CD4-positive, alpha-beta T cell (primary cell): Measurements from ENCODE around the gene CBFA2T3. TPM values are rescaled to one million over a fixed set of nuclear protein-coding genes. Genes with fewer than 3 reads are reported as not detected.

Experiments used
- ATAC-seq: fragments of 200-7000 bp; cut with Tn5 transposase; one replicate; pipeline ENCODE4 v1.10.0; 2022; ENCODE audit warnings: mild to moderate bottlenecking; ENCODE audit not compliant: poor library complexity
- CTCF ChIA-PET: fragments of 350-600 bp; sonication (Branson Sonifier 250); formaldehyde crosslinking; loops from one replicate; lab custom pipeline; 2021; ENCODE audit warnings: antibody characterized with exemption, inconsistent platforms; lab: Charles Lee
- POLR2A ChIA-PET: fragments of 350-600 bp; sonication (Branson Sonifier 250); formaldehyde crosslinking; loops from one replicate; lab custom pipeline; 2021; ENCODE audit warnings: antibody characterized with exemption, inconsistent platforms; lab: Charles Lee
- DNase-seq, 14 experiments: peaks; one replicate each; pipeline ENCODE4 v3.0.0-alpha.2; 2013 to 2020; ENCODE audit warnings: mixed read lengths in 2 of 14
- H3K27ac ChIP-seq, 2 donors: one replicate each; pipeline versions ENCODE4 v1.5.1 to v1.7.0; 2013; ENCODE audit warnings: low read length in 2 of 2, low read depth in 1 of 2, mild to moderate bottlenecking in 1 of 2
- H3K27me3 ChIP-seq, 2 experiments: 1 replicate in 1 of 2; 2 replicates in 1 of 2; pipeline versions ENCODE4 v1.6.1 to v1.7.0; 2013; ENCODE audit warnings: low read length in 2 of 2, control low read depth in 1 of 2, mild to moderate bottlenecking in 1 of 2, moderate library complexity in 1 of 2; ENCODE audit not compliant: insufficient read depth in 2 of 2, control insufficient read depth in 1 of 2
- H3K36me3 ChIP-seq: one replicate; pipeline ENCODE4 v1.6.1; 2013; ENCODE audit warnings: low read length, control low read depth; ENCODE audit not compliant: insufficient read depth
- H3K4me1 ChIP-seq: one replicate; pipeline ENCODE4 v1.6.1; 2013; ENCODE audit warnings: low read length, control low read depth; ENCODE audit not compliant: insufficient read depth
- H3K4me3 ChIP-seq: one replicate; pipeline ENCODE4 v1.5.1; 2013; ENCODE audit warnings: mild to moderate bottlenecking, low read length, moderate library complexity
- H3K9me3 ChIP-seq, 2 experiments: 1 replicate in 1 of 2; 2 replicates in 1 of 2; pipeline versions ENCODE4 v1.6.1 to v1.7.0; 2013; ENCODE audit warnings: low read length in 2 of 2, mild to moderate bottlenecking in 2 of 2, control low read depth in 1 of 2, moderate library complexity in 1 of 2; ENCODE audit not compliant: control insufficient read depth in 1 of 2, insufficient read depth in 1 of 2
- H3K27ac Mint-ChIP-seq: one replicate; pipeline ENCODE4 v1.8.0; 2020; ENCODE audit warnings: mixed read lengths
- H3K27me3 Mint-ChIP-seq: one replicate; pipeline ENCODE4 v1.8.0; 2021; ENCODE audit warnings: mixed read lengths
- H3K36me3 Mint-ChIP-seq: one replicate; pipeline ENCODE4 v1.8.0; 2021; ENCODE audit warnings: low read depth, mixed read lengths
- H3K4me1 Mint-ChIP-seq: one replicate; pipeline ENCODE4 v1.8.0; 2021; ENCODE audit warnings: low read depth, mixed read lengths
- H3K4me3 Mint-ChIP-seq: one replicate; pipeline ENCODE4 v1.8.0; 2020; ENCODE audit warnings: mild to moderate bottlenecking, mixed read lengths
- H3K9me3 Mint-ChIP-seq: one replicate; pipeline ENCODE4 v1.8.0; 2020; ENCODE audit warnings: mixed read lengths
- CTCF ChIP-seq: fragments of 200-600 bp; IDR thresholded peaks from one replicate; pipeline ENCODE4 v1.8.0; 2022; ENCODE audit warnings: antibody characterized with exemption, mild to moderate bottlenecking
- intact Hi-C, 2 experiments: fragments of 100-400 bp; cut with DNase I in 1 of 2; cut with micrococcal nuclease in 1 of 2; formaldehyde crosslinking; loops; one replicate each; pipeline versions ENCODE4 v1.15.1 to v1.9.0; 2023 to 2025; cut with DNase I, micrococcal nuclease
- total RNA-seq, 174 experiments: library from RNA in 2 of 174; stranded (reverse) in 2 of 174; gene quantifications; one replicate each; pipeline ENCODE4 v1.2.3 and lab custom pipeline; 2021 to 2026

CBFA2T3 gene
- total RNA-seq, 2 experiments from 2014 or later: 0.80 to 1.6 TPM

- TF ChIP-seq CTCF: no peak
- Mint-ChIP-seq H3K4me1 (no peaks in the 10 kb centered on the region), H3K36me3 (no peaks in the 10 kb centered on the region), H3K27ac (no peak overlapping the region), H3K4me3 (no peak overlapping the region), H3K9me3 (no peaks in the 10 kb centered on the region), H3K27me3 (no peaks in the 10 kb centered on the region)
- ATAC-seq (no peak), DNase-seq (no peak)
- ChIA-PET CTCF (no interaction called here), POLR2A (no interaction called here)
- H3K36me3 ChIP-seq: peaks cover 15% of the 10 kb centered on the region
- peaks cover 3% of the 10 kb centered on the region for H3K4me1 ChIP-seq
- H3K27me3 ChIP-seq: no peaks in the 10 kb centered on the region
- H3K9me3 ChIP-seq: no peaks in the 10 kb centered on the region
- intact Hi-C loops: no loop called here
- no peak overlapping the region for H3K27ac ChIP-seq
- H3K4me3 ChIP-seq: no peak overlapping the region
Measured at GRCh38 chr16:88848557-88848956, 128.4 kb downstream of the CBFA2T3 start.

DNA sequence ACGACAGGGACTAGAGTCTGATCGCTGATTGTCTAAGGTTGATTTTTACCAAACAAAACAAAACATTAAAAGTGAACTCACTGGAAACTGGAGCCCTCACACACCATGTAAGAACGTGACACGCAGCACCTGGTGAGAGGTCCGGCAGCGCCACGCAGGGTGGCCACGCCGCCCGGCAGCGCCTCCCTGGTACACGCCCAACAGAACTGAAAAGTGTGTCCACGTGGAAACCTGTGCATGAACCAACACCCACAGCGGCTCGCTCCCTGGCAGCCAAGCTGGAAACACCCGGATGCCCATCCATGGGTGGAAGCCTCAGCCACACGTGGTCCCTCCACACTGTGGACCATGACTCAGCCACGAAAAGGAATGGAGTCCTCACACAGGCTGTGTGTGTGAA is 129.4 kb downstream of the CBFA2T3 start:
- Histone ChIP-seq H3K27ac (no peak overlapping the region), H3K4me1 (no peaks in the 10 kb centered on the region), H3K27me3 (no peaks in the 10 kb centered on the region), H3K9me3 (no peaks in the 10 kb centered on the region), H3K36me3 (peaks cover 18% of the 10 kb centered on the region), H3K4me3 (no peak overlapping the region)
- Mint-ChIP-seq H3K4me1 (no peaks in the 10 kb centered on the region), H3K36me3 (peaks cover 5% of the 10 kb centered on the region), H3K27ac (no peak overlapping the region), H3K4me3 (no peak overlapping the region), H3K27me3 (no peaks in the 10 kb centered on the region), H3K9me3 (no peaks in the 10 kb centered on the region)
- ChIA-PET CTCF (no interaction called here), POLR2A (no interaction called here)
- intact Hi-C loops: no loop called here
- no peak for ATAC-seq
- TF ChIP-seq CTCF: no peak
- DNase-seq: no peak

DNA sequence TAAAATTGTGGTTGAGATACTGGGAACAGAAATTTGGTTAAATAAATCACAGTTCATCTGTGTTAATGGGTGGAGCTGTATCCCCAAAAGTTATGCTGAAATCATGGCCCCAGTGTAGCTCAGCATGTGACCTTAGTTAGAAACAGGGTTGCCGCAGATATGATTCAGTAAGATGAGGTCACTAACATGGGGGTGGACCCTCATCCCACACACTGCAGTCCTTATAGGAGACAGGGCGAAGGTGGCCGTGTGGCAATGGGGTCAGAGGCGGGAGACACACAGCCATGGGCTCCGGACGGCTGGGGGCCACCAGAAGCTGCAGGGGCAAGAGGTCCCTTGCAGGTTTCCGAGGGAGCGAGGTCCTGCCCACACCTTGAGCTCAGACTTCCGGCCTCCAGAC is 130.9 kb downstream of the CBFA2T3 start:
- H3K36me3 ChIP-seq: peaks cover 18% of the 10 kb centered on the region
- H3K4me3 Mint-ChIP-seq: no peak overlapping the region
- H3K4me1 Mint-ChIP-seq: no peaks in the 10 kb centered on the region
- no peak overlapping the region for H3K27ac ChIP-seq
- H3K9me3 Mint-ChIP-seq: no peaks in the 10 kb centered on the region
- H3K27ac Mint-ChIP-seq: no peak overlapping the region
- DNase-seq: no peak
- H3K4me1 ChIP-seq: no peaks in the 10 kb centered on the region
- POLR2A ChIA-PET: interaction anchor here (0.7 kb wide), 2 partner anchors 11 to 12 kb away, joined by 3 read pairs; partner anchors contain the start of genes GALNS and TRAPPC2L
- no peaks in the 10 kb centered on the region for H3K27me3 ChIP-seq
- no peaks in the 10 kb centered on the region for H3K27me3 Mint-ChIP-seq
- H3K9me3 ChIP-seq: no peaks in the 10 kb centered on the region
- ATAC-seq: no peak
- H3K4me3 ChIP-seq: no peak overlapping the region
- intact Hi-C loops: no loop called here
- no peak for TF ChIP-seq CTCF
- peaks cover 5% of the 10 kb centered on the region for H3K36me3 Mint-ChIP-seq
- CTCF ChIA-PET: no interaction called here
